EH (cell line): Measurements from ENCODE around the gene UNCX.
A peak's percentile ranks its signal among the peaks of the same experiment; 100 is the strongest.

ENCODE experiments used
- DNase-seq: peaks from one replicate; pipeline ENCODE4 v3.0.0-alpha.2; 2015; ENCODE audit warnings: low read depth

Gene UNCX

GRCh38 chr7:1218541-1219165 lies 14.0 kb upstream of the UNCX start:
- no peak for DNase-seq

- DNase-seq: no peak
These were observed 13.2 kb upstream of the UNCX start for GRCh38 chr7:1219498-1219897.

GRCh38 chr7:1220000-1220726 lies 12.5 kb upstream of the UNCX start:
- DNase-seq: no peak

GRCh38 chr7:1220977-1221745 lies 11.5 kb upstream of the UNCX start:
- no peak for DNase-seq

- peak; percentile 20 for DNase-seq
These were observed 9.3 kb upstream of the UNCX start for GRCh38 chr7:1223196-1223981.

- no peak for DNase-seq
These were observed 8.5 kb upstream of the UNCX start for GRCh38 chr7:1224086-1224716.

- DNase-seq: no peak
These were observed 7.6 kb upstream of the UNCX start for GRCh38 chr7:1225030-1225429.

- DNase-seq: no peak
These were observed 7.1 kb upstream of the UNCX start for GRCh38 chr7:1225441-1226185.

GRCh38 chr7:1226186-1226901 lies 6.3 kb upstream of the UNCX start:
- no peak for DNase-seq

GRCh38 chr7:1227071-1227804 lies 5.4 kb upstream of the UNCX start:
- no peak for DNase-seq

GRCh38 chr7:1227814-1228544 lies 4.7 kb upstream of the UNCX start:
- no peak for DNase-seq

GRCh38 chr7:1228545-1229201 lies 4.0 kb upstream of the UNCX start:
- DNase-seq: no peak

- DNase-seq: no peak
These were observed 3.3 kb upstream of the UNCX start for GRCh38 chr7:1229202-1229947.

GRCh38 chr7:1229956-1230355 lies 2.7 kb upstream of the UNCX start:
- no peak for DNase-seq

GRCh38 chr7:1230411-1231213 lies 2.1 kb upstream of the UNCX start:
- DNase-seq: no peak

- no peak for DNase-seq
These were observed 1.2 kb upstream of the UNCX start for GRCh38 chr7:1231214-1232102.
